HepG2 (cell line): Measurements from ENCODE around the gene CSNK1D. TPM values are rescaled to one million over a fixed set of nuclear protein-coding genes. Genes with fewer than 3 reads are reported as not detected.
A peak's percentile ranks its signal among the peaks of the same experiment; 100 is the strongest.

Experiments used
- CCDC6 ChIP-seq: sonication (generic); formaldehyde crosslinking; IDR thresholded peaks from 2 replicates; pipeline ENCODE4 v1.8.1; 2022; ENCODE audit warnings: mild to moderate bottlenecking, missing genetic modification reagents, moderate library complexity
- CEBPZ ChIP-seq: IDR thresholded peaks from 2 replicates; pipeline ENCODE4 v1.6.1; 2012; ENCODE audit warnings: low read length, improper control_type of control experiment
- CREBL2 ChIP-seq: sonication (generic); formaldehyde crosslinking; IDR thresholded peaks from 2 replicates; pipeline ENCODE4 v1.8.1; 2023; ENCODE audit warnings: missing genetic modification reagents, mild to moderate bottlenecking, borderline replicate concordance
- FOXK2 ChIP-seq: fragments of 450-650 bp; IDR thresholded peaks from 2 replicates; pipeline ENCODE4 v1.6.1; 2016
- HMGXB3 ChIP-seq: sonication (generic); formaldehyde crosslinking; IDR thresholded peaks from 2 replicates; pipeline ENCODE4 v1.4.0; 2020; ENCODE audit warnings: missing genetic modification reagents, borderline replicate concordance
- LBX2 ChIP-seq: sonication (generic); formaldehyde crosslinking; IDR thresholded peaks from 2 replicates; pipeline ENCODE4 v1.5.0; 2020; ENCODE audit warnings: missing genetic modification reagents, mild to moderate bottlenecking, borderline replicate concordance
- MXD4 ChIP-seq: IDR thresholded peaks from 2 replicates; pipeline ENCODE4 v1.6.1; 2016; ENCODE audit warnings: mild to moderate bottlenecking, missing biosample characterization, missing genetic modification reagents
- MXI1 ChIP-seq: IDR thresholded peaks from 3 replicates; pipeline ENCODE4 v1.6.1; 2012; ENCODE audit warnings: low read depth, low read length, inconsistent platforms, borderline replicate concordance
- NR0B2 ChIP-seq: sonication (generic); formaldehyde crosslinking; IDR thresholded peaks from 2 replicates; pipeline ENCODE4 v1.4.0; 2020; ENCODE audit warnings: mild to moderate bottlenecking, missing genetic modification reagents
- RELA ChIP-seq: sonication (generic); formaldehyde crosslinking; IDR thresholded peaks from 2 replicates; pipeline ENCODE4 v1.4.0; 2020; ENCODE audit warnings: missing genetic modification reagents
- TOE1 ChIP-seq: sonication (generic); formaldehyde crosslinking; IDR thresholded peaks from 2 replicates; pipeline ENCODE4 v1.4.0; 2020; ENCODE audit warnings: mild to moderate bottlenecking, missing genetic modification reagents
- ZBTB49 ChIP-seq: sonication (generic); formaldehyde crosslinking; IDR thresholded peaks from 2 replicates; pipeline ENCODE4 v1.4.0; 2020; ENCODE audit warnings: missing genetic modification reagents, borderline replicate concordance
- ZNF362 ChIP-seq: sonication (generic); formaldehyde crosslinking; IDR thresholded peaks from 2 replicates; pipeline ENCODE4 v1.4.0; 2020; ENCODE audit warnings: missing genetic modification reagents, mild to moderate bottlenecking, borderline replicate concordance
- ZNF501 ChIP-seq: sonication (generic); formaldehyde crosslinking; IDR thresholded peaks from 2 replicates; pipeline ENCODE4 v1.5.1; 2020; ENCODE audit warnings: mild to moderate bottlenecking, moderate library complexity, missing genetic modification reagents
- ZNF543 ChIP-seq: sonication (generic); formaldehyde crosslinking; IDR thresholded peaks from 2 replicates; pipeline ENCODE4 v1.4.0; 2020; ENCODE audit warnings: mild to moderate bottlenecking, missing genetic modification reagents
- polyA plus RNA-seq, 8 experiments: library from polyadenylated mRNA; depleted of rRNA in 3 of 8; stranded (reverse) in 7 of 8; unstranded in 1 of 8; fragments of >200 nt; fragmentation: Illumina TruSeq in 4 of 8; extraction: Trizol in 4 of 8; gene quantifications; 2 replicates each; pipeline versions ENCODE4 v1.2.1 to v1.2.3, GENCODE V29; 2011 to 2016; ENCODE audit warnings: low read depth in 4 of 8, missing spikeins in 1 of 8, mixed read lengths in 1 of 8; ENCODE audit not compliant: insufficient read depth in 1 of 8
- total RNA-seq, 5 experiments: library from RNA; depleted of rRNA; stranded (reverse); fragments of >200 nt; fragmentation: Illumina TruSeq; extraction: Trizol; gene quantifications; 2 replicates each; pipeline ENCODE4 v1.2.3, GENCODE V29; 2016; ENCODE audit warnings: low read depth in 1 of 5

The CSNK1D gene
- total and polyA plus RNA-seq, 2 of the 13 experiments (the other 11 are each of a cell fraction or from before 2014, with no cell fraction given) = 31.5 to 128 TPM

- no peak; the same call in 1 of the 2 replicates for TF ChIP-seq LBX2 (CRISPR knock-in tag)
- no peak for TF ChIP-seq RELA (CRISPR knock-in tag)
- TF ChIP-seq ZNF362 (CRISPR knock-in tag) = no peak
- no peak for TF ChIP-seq FOXK2
- peak; percentile 21 for TF ChIP-seq CCDC6 (CRISPR knock-in tag)
- TF ChIP-seq NR0B2 (CRISPR knock-in tag) = peak; percentile 37
- no peak for TF ChIP-seq ZNF543 (CRISPR knock-in tag)
- TF ChIP-seq CREBL2 (CRISPR knock-in tag) = peak; percentile 70; the same call in 1 of the 2 replicates
- no peak for TF ChIP-seq HMGXB3 (CRISPR knock-in tag)
- TF ChIP-seq TOE1 (CRISPR knock-in tag) = 0 out of 2 replicates have a peak, but pooled peaks have one; percentile 4
- no peak for TF ChIP-seq CEBPZ
- TF ChIP-seq ZBTB49 (CRISPR knock-in tag) = no peak
- TF ChIP-seq MXI1 = no peak
- peak; percentile 88; the same call in 1 of the 2 replicates for TF ChIP-seq ZNF501 (CRISPR knock-in tag)
- no peak for TF ChIP-seq MXD4 (CRISPR knock-in tag)
Observed at GRCh38 chr17:82229698-82230608, 43.5 kb downstream of the CSNK1D start (continued).
